ENCODE results near the gene BOLA3.

BOLA3 gene

DNA sequence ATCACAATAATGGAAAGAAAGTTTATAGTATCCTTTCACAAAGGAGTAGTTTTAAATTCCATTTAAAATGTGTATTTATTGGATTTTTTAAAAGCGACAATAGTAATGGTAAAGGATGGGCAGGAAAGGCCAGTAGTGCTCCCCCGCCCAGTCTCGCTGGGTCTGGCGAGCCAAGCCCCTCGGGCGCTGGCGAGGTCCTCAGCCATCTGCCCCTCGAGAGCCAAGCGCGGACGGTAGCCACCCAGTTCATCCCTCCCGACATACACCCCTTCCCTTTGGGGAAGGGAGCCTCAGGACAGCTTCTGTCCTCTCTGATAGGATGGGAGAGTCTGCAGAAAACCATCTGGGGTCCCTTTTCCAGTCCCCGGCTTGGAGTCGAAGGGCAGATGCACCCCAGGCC is 45.2 kb downstream of the BOLA3 start:
- Histone ChIP-seq H3K4me3 (ENCODE audit: low read depth, low read length) (no peak overlapping the region), H3K27ac (ENCODE audit: extremely low read depth, low read depth, low read length) (no peak overlapping the region), H3K4me1 (ENCODE audit: control insufficient read depth, insufficient read depth, low read length) (no peaks in the 10 kb centered on the region), H3K9me3 (ENCODE audit: control insufficient read depth, insufficient read depth, low read depth, low read length) (no peaks in the 10 kb centered on the region), H3K36me3 (ENCODE audit: control insufficient read depth in 2 of 2, insufficient read depth in 1 of 2, low read length in 2 of 2) (peaks cover 0 to 46% of the 10 kb centered on the region in 2 experiments; a peak in 2 of 3 replicates)
- ChIA-PET CTCF (no interaction called here), POLR2A (no interaction called here)
- TF ChIP-seq ZFP37 (tag by site-specific recombination; IDR thresholded peaks at IDR 0.05) (no peak), ZNF350 (tag by site-specific recombination; IDR thresholded peaks at IDR 0.05) (no peak), ZNF10 (tag by site-specific recombination; IDR thresholded peaks at IDR 0.05) (no peak), ZNF221 (tag by site-specific recombination; IDR thresholded peaks at IDR 0.05; ENCODE audit: borderline replicate concordance) (no peak)
- TF ChIP-seq, protein P1, sequence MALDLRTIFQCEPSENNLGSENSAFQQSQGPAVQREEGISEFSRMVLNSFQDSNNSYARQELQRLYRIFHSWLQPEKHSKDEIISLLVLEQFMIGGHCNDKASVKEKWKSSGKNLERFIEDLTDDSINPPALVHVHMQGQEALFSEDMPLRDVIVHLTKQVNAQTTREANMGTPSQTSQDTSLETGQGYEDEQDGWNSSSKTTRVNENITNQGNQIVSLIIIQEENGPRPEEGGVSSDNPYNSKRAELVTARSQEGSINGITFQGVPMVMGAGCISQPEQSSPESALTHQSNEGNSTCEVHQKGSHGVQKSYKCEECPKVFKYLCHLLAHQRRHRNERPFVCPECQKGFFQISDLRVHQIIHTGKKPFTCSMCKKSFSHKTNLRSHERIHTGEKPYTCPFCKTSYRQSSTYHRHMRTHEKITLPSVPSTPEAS (tag by site-specific recombination; IDR thresholded peaks at IDR 0.05): no peak

DNA sequence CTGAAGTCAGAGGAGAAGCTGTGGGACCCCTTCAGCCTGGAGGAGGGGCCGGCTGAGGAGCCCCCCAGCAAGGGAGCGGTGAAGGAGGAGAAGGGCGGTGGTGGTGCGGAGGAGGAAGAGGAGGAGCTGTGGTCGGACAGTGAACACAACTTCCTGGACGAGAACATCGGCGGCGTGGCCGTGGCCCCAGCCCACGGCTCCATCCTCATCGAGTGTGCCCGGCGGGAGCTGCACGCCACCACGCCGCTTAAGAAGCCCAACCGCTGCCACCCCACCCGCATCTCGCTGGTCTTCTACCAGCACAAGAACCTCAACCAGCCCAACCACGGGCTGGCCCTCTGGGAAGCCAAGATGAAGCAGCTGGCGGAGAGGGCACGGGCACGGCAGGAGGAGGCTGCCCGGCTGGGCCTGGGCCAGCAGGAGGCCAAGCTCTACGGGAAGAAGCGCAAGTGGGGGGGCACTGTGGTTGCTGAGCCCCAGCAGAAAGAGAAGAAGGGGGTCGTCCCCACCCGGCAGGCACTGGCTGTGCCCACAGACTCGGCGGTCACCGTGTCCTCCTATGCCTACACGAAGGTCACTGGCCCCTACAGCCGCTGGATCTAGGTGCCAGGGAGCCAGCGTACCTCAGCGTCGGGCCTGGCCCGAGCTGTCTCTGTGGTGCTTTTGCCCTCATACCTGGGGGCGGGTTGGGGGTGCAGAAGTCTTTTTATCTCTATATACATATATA is 46.0 kb downstream of the BOLA3 start:
- no peak overlapping the region for H3K27ac ChIP-seq (ENCODE audit: extremely low read depth, low read depth, low read length)
- TF ChIP-seq HIC1 (tag by site-specific recombination; IDR thresholded peaks at IDR 0.05): no peak
- TF ChIP-seq, protein P2, sequence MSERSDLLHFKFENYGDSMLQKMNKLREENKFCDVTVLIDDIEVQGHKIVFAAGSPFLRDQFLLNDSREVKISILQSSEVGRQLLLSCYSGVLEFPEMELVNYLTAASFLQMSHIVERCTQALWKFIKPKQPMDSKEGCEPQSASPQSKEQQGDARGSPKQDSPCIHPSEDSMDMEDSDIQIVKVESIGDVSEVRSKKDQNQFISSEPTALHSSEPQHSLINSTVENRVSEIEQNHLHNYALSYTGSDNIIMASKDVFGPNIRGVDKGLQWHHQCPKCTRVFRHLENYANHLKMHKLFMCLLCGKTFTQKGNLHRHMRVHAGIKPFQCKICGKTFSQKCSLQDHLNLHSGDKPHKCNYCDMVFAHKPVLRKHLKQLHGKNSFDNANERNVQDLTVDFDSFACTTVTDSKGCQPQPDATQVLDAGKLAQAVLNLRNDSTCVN (tag by site-specific recombination; optimal IDR thresholded peaks at IDR 0.05): no peak
- 0 out of 2 replicates have a peak, but pooled peaks have one; percentile 39 for TF ChIP-seq ZIC2 (tag by site-specific recombination; IDR thresholded peaks at IDR 0.05)
- TF ChIP-seq ZNF449 (tag by site-specific recombination; IDR thresholded peaks at IDR 0.05): peak; percentile 86
- TF ChIP-seq, protein P3, sequence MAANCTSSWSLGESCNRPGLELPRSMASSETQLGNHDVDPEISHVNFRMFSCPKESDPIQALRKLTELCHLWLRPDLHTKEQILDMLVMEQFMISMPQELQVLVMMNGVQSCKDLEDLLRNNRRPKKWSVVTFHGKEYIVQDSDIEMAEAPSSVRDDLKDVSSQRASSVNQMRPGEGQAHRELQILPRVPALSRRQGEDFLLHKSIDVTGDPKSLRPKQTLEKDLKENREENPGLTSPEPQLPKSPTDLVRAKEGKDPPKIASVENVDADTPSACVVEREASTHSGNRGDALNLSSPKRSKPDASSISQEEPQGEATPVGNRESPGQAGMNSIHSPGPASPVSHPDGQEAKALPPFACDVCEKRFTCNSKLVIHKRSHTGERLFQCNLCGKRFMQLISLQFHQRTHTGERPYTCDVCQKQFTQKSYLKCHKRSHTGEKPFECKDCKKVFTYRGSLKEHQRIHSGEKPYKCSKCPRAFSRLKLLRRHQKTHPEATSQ (tag by site-specific recombination; IDR thresholded peaks at IDR 0.05): no peak
- TF ChIP-seq, protein P4, sequence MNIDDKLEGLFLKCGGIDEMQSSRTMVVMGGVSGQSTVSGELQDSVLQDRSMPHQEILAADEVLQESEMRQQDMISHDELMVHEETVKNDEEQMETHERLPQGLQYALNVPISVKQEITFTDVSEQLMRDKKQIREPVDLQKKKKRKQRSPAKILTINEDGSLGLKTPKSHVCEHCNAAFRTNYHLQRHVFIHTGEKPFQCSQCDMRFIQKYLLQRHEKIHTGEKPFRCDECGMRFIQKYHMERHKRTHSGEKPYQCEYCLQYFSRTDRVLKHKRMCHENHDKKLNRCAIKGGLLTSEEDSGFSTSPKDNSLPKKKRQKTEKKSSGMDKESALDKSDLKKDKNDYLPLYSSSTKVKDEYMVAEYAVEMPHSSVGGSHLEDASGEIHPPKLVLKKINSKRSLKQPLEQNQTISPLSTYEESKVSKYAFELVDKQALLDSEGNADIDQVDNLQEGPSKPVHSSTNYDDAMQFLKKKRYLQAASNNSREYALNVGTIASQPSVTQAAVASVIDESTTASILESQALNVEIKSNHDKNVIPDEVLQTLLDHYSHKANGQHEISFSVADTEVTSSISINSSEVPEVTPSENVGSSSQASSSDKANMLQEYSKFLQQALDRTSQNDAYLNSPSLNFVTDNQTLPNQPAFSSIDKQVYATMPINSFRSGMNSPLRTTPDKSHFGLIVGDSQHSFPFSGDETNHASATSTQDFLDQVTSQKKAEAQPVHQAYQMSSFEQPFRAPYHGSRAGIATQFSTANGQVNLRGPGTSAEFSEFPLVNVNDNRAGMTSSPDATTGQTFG (tag by site-specific recombination; IDR thresholded peaks at IDR 0.05; ENCODE audit: borderline replicate concordance): no peak
- TF ChIP-seq TRIM28 (IDR thresholded peaks at IDR 0.05; ENCODE audit: borderline replicate concordance, low read length): no peak
- TF ChIP-seq ZFHX2 (tag by site-specific recombination; conservative IDR thresholded peaks at IDR 0.05): no peak
- no peak for TF ChIP-seq ZNF488 (tag by site-specific recombination; IDR thresholded peaks at IDR 0.05)
- H3K9me3 ChIP-seq (ENCODE audit: control insufficient read depth, insufficient read depth, low read depth, low read length): no peaks in the 10 kb centered on the region
- no peaks in the 10 kb centered on the region for H3K4me1 ChIP-seq (ENCODE audit: control insufficient read depth, insufficient read depth, low read length)
- ChIA-PET CTCF (no interaction called here), POLR2A (no interaction called here)
- H3K4me3 ChIP-seq (ENCODE audit: low read depth, low read length): no peak overlapping the region
- H3K36me3 ChIP-seq (ENCODE audit: control insufficient read depth in 2 of 2, insufficient read depth in 1 of 2, low read length in 2 of 2): peaks cover 0 to 46% of the 10 kb centered on the region in 2 experiments; a peak in 2 of 3 replicates
